Measurements from ENCODE around the gene CHMP6.

DNA sequence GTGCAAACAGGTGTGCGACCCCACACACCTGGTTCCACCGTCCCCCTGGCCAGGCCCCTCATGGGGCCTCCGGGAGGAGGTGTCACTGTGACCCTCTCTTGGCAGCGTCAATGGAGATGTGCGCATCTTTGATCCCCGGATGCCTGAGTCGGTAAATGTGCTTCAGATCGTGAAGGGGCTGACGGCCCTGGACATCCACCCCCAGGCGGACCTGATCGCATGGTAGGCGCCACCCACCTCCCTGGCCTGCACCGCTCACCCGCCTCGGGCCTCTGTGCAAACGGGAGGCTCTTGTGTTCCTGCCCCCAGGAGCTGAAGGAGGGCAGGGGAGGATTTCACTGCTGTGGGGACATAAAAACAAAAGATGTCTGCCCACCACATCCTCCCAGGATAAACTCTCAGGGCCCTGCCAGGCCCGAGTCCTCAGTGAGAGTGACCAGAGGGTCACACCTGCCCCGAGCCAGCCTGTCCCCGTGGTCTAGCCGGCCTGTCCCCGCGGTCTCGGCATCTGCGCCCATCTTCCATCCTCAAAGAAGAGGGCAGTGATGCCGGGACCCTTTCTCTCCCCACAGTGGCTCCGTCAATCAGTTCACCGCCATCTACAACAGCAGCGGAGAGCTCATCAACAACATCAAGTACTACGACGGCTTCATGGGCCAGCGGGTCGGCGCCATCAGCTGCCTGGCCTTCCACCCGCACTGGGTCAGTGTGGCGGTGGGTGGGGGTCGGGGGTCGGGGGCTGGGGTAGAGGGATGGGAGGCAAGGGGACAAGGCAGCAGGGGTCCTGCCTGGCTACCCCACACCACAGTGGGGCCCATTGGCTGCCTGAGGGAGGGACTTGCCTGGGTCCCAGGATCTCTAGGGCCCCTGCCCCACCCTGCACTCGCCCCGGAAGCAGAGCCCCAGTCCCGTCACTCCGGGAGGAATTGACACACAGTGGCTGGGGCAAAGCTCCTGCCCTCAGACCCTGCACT, 29.0 kb upstream of the CHMP6 start:
- TF ChIP-seq, protein P1, sequence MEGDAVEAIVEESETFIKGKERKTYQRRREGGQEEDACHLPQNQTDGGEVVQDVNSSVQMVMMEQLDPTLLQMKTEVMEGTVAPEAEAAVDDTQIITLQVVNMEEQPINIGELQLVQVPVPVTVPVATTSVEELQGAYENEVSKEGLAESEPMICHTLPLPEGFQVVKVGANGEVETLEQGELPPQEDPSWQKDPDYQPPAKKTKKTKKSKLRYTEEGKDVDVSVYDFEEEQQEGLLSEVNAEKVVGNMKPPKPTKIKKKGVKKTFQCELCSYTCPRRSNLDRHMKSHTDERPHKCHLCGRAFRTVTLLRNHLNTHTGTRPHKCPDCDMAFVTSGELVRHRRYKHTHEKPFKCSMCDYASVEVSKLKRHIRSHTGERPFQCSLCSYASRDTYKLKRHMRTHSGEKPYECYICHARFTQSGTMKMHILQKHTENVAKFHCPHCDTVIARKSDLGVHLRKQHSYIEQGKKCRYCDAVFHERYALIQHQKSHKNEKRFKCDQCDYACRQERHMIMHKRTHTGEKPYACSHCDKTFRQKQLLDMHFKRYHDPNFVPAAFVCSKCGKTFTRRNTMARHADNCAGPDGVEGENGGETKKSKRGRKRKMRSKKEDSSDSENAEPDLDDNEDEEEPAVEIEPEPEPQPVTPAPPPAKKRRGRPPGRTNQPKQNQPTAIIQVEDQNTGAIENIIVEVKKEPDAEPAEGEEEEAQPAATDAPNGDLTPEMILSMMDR (IDR thresholded peaks at IDR 0.05) = no peak
- TF ChIP-seq POLR2A (IDR thresholded peaks at IDR 0.05) = no peak

Measured in esophagus squamous epithelium (tissue), 4 donors.